AG04450 (cell line): ENCODE measurements around the gene CAMK2D. TPM values are rescaled to one million over a fixed set of nuclear protein-coding genes. Genes with fewer than 3 reads are reported as not detected.

ENCODE experiments used
- CTCF ChIA-PET: fragments of 300-600, 350-600 bp; formaldehyde crosslinking; extraction: SDS; loops from one replicate; lab custom pipeline; 2022; ENCODE audit warnings: antibody characterized with exemption, inconsistent platforms; lab: Charles Lee
- POLR2A ChIA-PET: fragments of 350-600 bp; formaldehyde crosslinking; extraction: SDS; loops from one replicate; lab custom pipeline; 2021; ENCODE audit warnings: antibody characterized with exemption, inconsistent platforms; lab: Yijun Ruan, JAX
- DNase-seq: peaks from one replicate; pipeline ENCODE4 v3.0.0-alpha.2; 2011; ENCODE audit warnings: low read depth, low spot score
- H3K27ac ChIP-seq: one replicate; pipeline ENCODE4 v1.5.1; 2012; ENCODE audit warnings: low read depth, low read length, control low read depth
- H3K27me3 ChIP-seq: one replicate; pipeline ENCODE4 v1.6.0; 2012; ENCODE audit warnings: low read length; ENCODE audit not compliant: control insufficient read depth, insufficient read depth
- H3K4me3 ChIP-seq: 2 replicates; pipeline ENCODE4 v1.5.1; 2011; ENCODE audit warnings: mild to moderate bottlenecking, low read depth, low read length, control low read depth
- H3K9me3 ChIP-seq: 2 replicates; pipeline ENCODE4 v1.5.1; 2012; ENCODE audit warnings: low read length; ENCODE audit not compliant: control insufficient read depth, insufficient read depth
- polyA plus RNA-seq: library from polyadenylated mRNA; depleted of rRNA; stranded (reverse); fragments of >200 nt; gene quantifications from 2 replicates; pipeline ENCODE4 v1.2.3, GENCODE V29; 2011
- TF ChIP-seq, protein P1 (sequence below): IDR thresholded peaks from 2 replicates; pipeline ENCODE4 v1.5.1; 2011; ENCODE audit warnings: low read depth, low read length, control low read depth, inconsistent platforms

Gene CAMK2D
- polyA plus RNA-seq, 1 experiment: 105 TPM

DNA sequence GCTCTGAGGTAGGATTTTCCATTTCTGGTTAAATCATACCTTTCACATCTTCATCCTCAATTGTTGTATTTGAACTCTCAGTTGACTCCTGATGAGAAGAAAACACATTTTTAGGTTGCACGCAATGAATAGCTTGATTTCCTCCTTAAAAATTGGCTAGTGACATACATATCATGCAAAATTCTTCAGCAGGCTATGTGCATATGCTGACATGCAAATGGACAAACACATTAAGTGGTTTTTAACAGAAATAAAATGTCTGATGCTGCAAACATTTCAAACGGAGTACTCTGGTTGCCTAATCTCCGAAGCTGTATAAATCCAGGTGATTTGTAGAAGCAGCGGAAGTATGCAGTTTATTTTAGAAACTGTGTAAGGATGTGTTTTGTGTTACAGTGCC lies 261.1 kb downstream of the CAMK2D start:
- ChIA-PET POLR2A (interaction anchor here (1.1 kb wide), 1 partner anchor 33 kb away, joined by 6 read pairs; no protein-coding TSS in a partner anchor), CTCF (interaction anchor here (1.4 to 2.1 kb wide), 3 partner anchors 47 to 106 kb away, joined by 4 to 12 read pairs (median 5); no protein-coding TSS in a partner anchor)
- Histone ChIP-seq H3K27me3 (no peaks in the 10 kb centered on the region), H3K9me3 (no peaks in the 10 kb centered on the region), H3K27ac (no peak overlapping the region), H3K4me3 (no peak overlapping the region)
- TF ChIP-seq, protein P1, sequence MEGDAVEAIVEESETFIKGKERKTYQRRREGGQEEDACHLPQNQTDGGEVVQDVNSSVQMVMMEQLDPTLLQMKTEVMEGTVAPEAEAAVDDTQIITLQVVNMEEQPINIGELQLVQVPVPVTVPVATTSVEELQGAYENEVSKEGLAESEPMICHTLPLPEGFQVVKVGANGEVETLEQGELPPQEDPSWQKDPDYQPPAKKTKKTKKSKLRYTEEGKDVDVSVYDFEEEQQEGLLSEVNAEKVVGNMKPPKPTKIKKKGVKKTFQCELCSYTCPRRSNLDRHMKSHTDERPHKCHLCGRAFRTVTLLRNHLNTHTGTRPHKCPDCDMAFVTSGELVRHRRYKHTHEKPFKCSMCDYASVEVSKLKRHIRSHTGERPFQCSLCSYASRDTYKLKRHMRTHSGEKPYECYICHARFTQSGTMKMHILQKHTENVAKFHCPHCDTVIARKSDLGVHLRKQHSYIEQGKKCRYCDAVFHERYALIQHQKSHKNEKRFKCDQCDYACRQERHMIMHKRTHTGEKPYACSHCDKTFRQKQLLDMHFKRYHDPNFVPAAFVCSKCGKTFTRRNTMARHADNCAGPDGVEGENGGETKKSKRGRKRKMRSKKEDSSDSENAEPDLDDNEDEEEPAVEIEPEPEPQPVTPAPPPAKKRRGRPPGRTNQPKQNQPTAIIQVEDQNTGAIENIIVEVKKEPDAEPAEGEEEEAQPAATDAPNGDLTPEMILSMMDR: no peak
- DNase-seq: no peak

DNA sequence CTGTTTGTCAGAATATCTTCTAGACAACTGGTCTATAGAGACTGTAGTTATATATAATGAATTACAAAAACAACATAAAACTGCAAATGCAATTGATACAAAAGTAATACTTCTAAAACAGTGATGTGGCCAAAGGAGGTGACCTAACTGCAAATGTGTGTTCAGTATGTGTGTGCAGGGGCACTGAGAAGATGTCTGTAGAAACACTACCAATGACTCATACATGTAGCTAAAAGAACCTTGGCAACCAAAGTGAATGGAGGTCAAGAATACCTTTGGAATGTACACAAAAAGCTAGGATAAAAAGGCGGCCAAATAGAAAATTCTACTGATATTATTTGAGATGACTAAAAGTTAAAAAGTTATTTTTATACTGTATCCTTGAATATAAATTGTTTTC lies 261.8 kb downstream of the CAMK2D start:
- Histone ChIP-seq H3K27ac (no peak overlapping the region), H3K9me3 (peaks cover 2% of the 10 kb centered on the region), H3K4me3 (no peak overlapping the region), H3K27me3 (no peaks in the 10 kb centered on the region)
- TF ChIP-seq, protein P1: no peak
- peak; percentile 71 for DNase-seq
- CTCF ChIA-PET: interaction anchor here (1.4 to 2.1 kb wide), 2 partner anchors 48 to 105 kb away, joined by 5 to 12 read pairs; no protein-coding TSS in a partner anchor
- POLR2A ChIA-PET: interaction anchor here (1.1 kb wide), 1 partner anchor 32 kb away, joined by 6 read pairs; no protein-coding TSS in a partner anchor

DNA sequence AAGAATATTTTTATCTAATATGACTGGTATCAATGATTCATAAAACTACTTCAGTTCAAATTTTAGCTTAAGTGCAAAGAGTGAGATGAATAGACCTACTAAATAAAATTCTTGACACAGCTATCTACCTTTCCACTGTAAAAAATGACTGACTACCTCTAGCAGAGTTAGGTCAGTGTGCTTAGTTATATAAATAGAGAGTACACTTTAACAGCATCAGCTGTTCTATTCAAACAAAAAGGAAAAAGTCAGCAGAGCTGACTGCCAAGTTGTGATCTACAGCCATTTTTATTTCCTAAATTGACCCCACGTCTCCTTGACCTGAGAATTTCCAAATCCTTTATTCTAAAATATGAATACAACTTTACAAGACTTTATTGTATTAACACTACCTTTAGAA lies 262.4 kb downstream of the CAMK2D start:
- DNase-seq: no peak
- Histone ChIP-seq H3K4me3 (no peak overlapping the region), H3K9me3 (peaks cover 4% of the 10 kb centered on the region), H3K27ac (no peak overlapping the region), H3K27me3 (no peaks in the 10 kb centered on the region)
- POLR2A ChIA-PET: interaction anchor here (1.1 kb wide), 1 partner anchor 31 kb away, joined by 6 read pairs; no protein-coding TSS in a partner anchor
- CTCF ChIA-PET: interaction anchor here (1.4 to 1.7 kb wide), 2 partner anchors 48 to 104 kb away, joined by 3 to 5 read pairs; no protein-coding TSS in a partner anchor
- TF ChIP-seq, protein P1: no peak

DNA sequence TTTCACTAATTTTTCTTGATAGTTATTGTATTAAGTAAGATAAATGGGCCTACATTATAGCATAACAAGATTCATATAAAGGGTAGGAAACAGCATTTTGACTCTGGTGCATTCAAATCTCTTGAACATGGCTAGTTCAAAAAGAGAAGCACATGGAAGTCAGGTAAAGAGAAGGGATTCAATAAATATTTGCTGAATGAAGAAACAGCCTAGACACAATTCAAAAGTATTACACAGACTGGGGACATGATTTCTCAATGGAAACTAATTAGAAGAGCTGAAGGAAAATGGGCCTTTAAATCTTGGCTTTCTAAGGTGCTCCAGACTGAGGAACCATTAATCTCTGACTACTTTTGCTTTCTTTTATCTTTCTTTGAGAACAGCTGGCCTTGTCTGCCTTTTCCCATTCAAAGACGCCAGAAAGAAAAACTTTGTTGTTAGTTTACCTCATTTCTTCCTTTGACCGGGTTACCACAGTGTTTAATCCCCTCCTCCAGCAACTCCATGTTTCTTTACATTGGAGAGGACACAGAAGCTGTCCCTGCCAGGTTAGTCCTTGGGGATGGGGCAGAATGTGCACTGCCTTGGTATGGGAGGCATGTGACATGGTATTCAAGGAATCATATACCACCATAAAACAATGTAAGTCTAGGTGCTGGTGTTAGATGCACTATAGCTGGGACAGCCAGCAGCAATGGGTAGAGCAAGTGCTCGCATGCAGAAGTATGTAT lies 264.2 kb downstream of the CAMK2D start:
- DNase-seq: no peak
- CTCF ChIA-PET: interaction anchor here (1.7 kb wide), 1 partner anchor 103 kb away, joined by 3 read pairs; no protein-coding TSS in a partner anchor
- Histone ChIP-seq H3K27ac (no peak overlapping the region), H3K27me3 (no peaks in the 10 kb centered on the region), H3K9me3 (peaks cover 4% of the 10 kb centered on the region), H3K4me3 (no peak overlapping the region)
- TF ChIP-seq, protein P1: no peak
- POLR2A ChIA-PET: no interaction called here

DNA sequence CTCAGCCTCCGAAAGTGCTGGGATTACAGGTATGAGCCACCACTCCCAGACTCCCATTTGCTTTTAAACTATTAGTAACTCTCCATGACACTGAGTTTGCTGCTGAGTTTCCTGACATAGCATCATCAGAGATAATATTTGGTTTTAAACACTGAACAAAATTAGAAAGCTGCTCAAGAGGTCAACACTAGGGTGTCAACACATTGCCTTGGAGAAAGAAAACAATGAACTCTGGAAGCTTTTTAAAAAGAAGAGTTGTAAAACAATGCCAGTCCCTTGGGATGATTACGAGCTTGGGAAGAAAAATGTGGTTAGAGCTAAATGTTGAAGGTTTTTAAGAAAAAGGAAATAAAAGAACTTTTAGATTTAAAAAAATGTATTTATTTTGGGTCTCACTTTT lies 264.8 kb downstream of the CAMK2D start:
- no peak for DNase-seq
- Histone ChIP-seq H3K4me3 (no peak overlapping the region), H3K27ac (no peak overlapping the region), H3K27me3 (no peaks in the 10 kb centered on the region), H3K9me3 (peaks cover 4% of the 10 kb centered on the region)
- TF ChIP-seq, protein P1: no peak
- CTCF ChIA-PET: no interaction called here
- POLR2A ChIA-PET: no interaction called here
